SK-N-SH treated with all-trans-retinoic acid at 6 μM for 48 hours (cell line): ENCODE results near the gene SLC44A5.
"Not testable (repeated sequence)": the region's sequence is repeated elsewhere in the genome, so short reads cannot be mapped to it uniquely, and the experiment has no call there.

ENCODE experiments used
- ATAC-seq: fragments of 200-7000 bp; cut with Tn5 transposase; 3 replicates; pipeline ENCODE4 v1.9.1; 2020; ENCODE audit warnings: mild to moderate bottlenecking, moderate library complexity
- ARNTL ChIP-seq: fragments of 450-650 bp; formaldehyde crosslinking; IDR thresholded peaks from 2 replicates; pipeline ENCODE4 v1.5.0; 2020; ENCODE audit warnings: low read depth, mild to moderate bottlenecking, moderate library complexity, borderline replicate concordance
- BACH2 ChIP-seq: fragments of 250-450 bp; sonication (Bioruptor Pico); IDR thresholded peaks from 2 replicates; pipeline ENCODE4 v1.9.0; 2021; ENCODE audit warnings: mild to moderate bottlenecking, borderline replicate concordance
- CSDC2 ChIP-seq: fragments of 250-450 bp; sonication (Bioruptor Pico); IDR thresholded peaks from 2 replicates; pipeline ENCODE4 v1.5.0; 2020; ENCODE audit warnings: mild to moderate bottlenecking, moderate library complexity
- ESRRG ChIP-seq: fragments of 250-450 bp; sonication (Bioruptor Pico); IDR thresholded peaks from 2 replicates; pipeline ENCODE4 v1.6.1; 2021; ENCODE audit warnings: mild to moderate bottlenecking
- GLIS3 ChIP-seq: fragments of 250-450 bp; sonication (Bioruptor Pico); IDR thresholded peaks from 2 replicates; pipeline ENCODE4 v1.5.0; 2020; ENCODE audit warnings: mild to moderate bottlenecking, moderate library complexity
- ISL1 ChIP-seq: fragments of 250-450 bp; sonication (Bioruptor Pico); IDR thresholded peaks from 2 replicates; pipeline ENCODE4 v2.1.2; 2022; ENCODE audit warnings: mild to moderate bottlenecking, moderate library complexity
- OSR1 ChIP-seq: fragments of 250-450 bp; sonication (Bioruptor Pico); IDR thresholded peaks from 2 replicates; pipeline ENCODE4 v1.8.0; 2022; ENCODE audit warnings: moderate library complexity, mild to moderate bottlenecking, inconsistent platforms
- PPARA ChIP-seq: fragments of 250-450 bp; sonication (Bioruptor Pico); IDR thresholded peaks from 2 replicates; pipeline ENCODE4 v1.5.0; 2020; ENCODE audit warnings: mild to moderate bottlenecking, borderline replicate concordance
- RARB ChIP-seq: fragments of 250-450 bp; sonication (Bioruptor Pico); IDR thresholded peaks from 2 replicates; pipeline ENCODE4 v1.8.0; 2021; ENCODE audit warnings: mild to moderate bottlenecking, moderate library complexity
- SNAI2 ChIP-seq: fragments of 250-450 bp; sonication (Bioruptor Pico); IDR thresholded peaks from 2 replicates; pipeline ENCODE4 v1.5.0; 2020; ENCODE audit warnings: mild to moderate bottlenecking, moderate library complexity
- TCF4 ChIP-seq: fragments of 250-450 bp; sonication (Bioruptor Pico); IDR thresholded peaks from 2 replicates; pipeline ENCODE4 v1.8.0; 2021; ENCODE audit warnings: mild to moderate bottlenecking, moderate library complexity, borderline replicate concordance
- TOX ChIP-seq: fragments of 250-450 bp; sonication (Bioruptor Pico); IDR thresholded peaks from 2 replicates; pipeline ENCODE4 v1.8.0; 2021; ENCODE audit warnings: mild to moderate bottlenecking, moderate library complexity, borderline replicate concordance
- ZC3H10 ChIP-seq: fragments of 250-450 bp; sonication (Bioruptor Pico); IDR thresholded peaks from 2 replicates; pipeline ENCODE4 v1.5.1; 2021; ENCODE audit warnings: mild to moderate bottlenecking, moderate library complexity
- ZFP3 ChIP-seq: fragments of 250-450 bp; sonication (Bioruptor Pico); IDR thresholded peaks from 2 replicates; pipeline ENCODE4 v1.5.0; 2020; ENCODE audit warnings: mild to moderate bottlenecking, moderate library complexity
- ZFP30 ChIP-seq: fragments of 450-650 bp; formaldehyde crosslinking; IDR thresholded peaks from 2 replicates; pipeline ENCODE4 v1.5.0; 2022; ENCODE audit warnings: mild to moderate bottlenecking, moderate library complexity
- ZNF565 ChIP-seq: fragments of 450-650 bp; formaldehyde crosslinking; conservative IDR thresholded peaks from 2 replicates; pipeline ENCODE4 v1.5.0; 2020; ENCODE audit warnings: low read depth, mild to moderate bottlenecking, moderate library complexity
- ZNF70 ChIP-seq: fragments of 450-650 bp; formaldehyde crosslinking; IDR thresholded peaks from 2 replicates; pipeline ENCODE4 v1.5.0; 2020; ENCODE audit warnings: mild to moderate bottlenecking, moderate library complexity
- ZNF8 ChIP-seq: fragments of 450-650 bp; formaldehyde crosslinking; IDR thresholded peaks from 2 replicates; pipeline ENCODE4 v1.5.0; 2020; ENCODE audit warnings: mild to moderate bottlenecking, moderate library complexity
- TF ChIP-seq, protein P1 (sequence below): fragments of 250-450 bp; sonication (Bioruptor Pico); IDR thresholded peaks from 2 replicates; pipeline ENCODE4 v1.5.0; 2020; ENCODE audit warnings: mild to moderate bottlenecking, moderate library complexity
- TF ChIP-seq, protein P2 (sequence below): fragments of 250-450 bp; sonication (Bioruptor Pico); IDR thresholded peaks from 2 replicates; pipeline ENCODE4 v1.5.1; 2021; ENCODE audit warnings: mild to moderate bottlenecking, moderate library complexity
- TF ChIP-seq, protein P3 (sequence below): fragments of 250-450 bp; sonication (Bioruptor Pico); IDR thresholded peaks from 2 replicates; pipeline ENCODE4 v1.8.0; 2020; ENCODE audit warnings: mild to moderate bottlenecking, moderate library complexity, borderline replicate concordance
- TF ChIP-seq, protein P4 (sequence below): fragments of 250-450 bp; sonication (Bioruptor Pico); IDR thresholded peaks from 2 replicates; pipeline ENCODE4 v1.8.0; 2021; ENCODE audit warnings: low read depth, mild to moderate bottlenecking, moderate library complexity, borderline replicate concordance

Gene SLC44A5

DNA sequence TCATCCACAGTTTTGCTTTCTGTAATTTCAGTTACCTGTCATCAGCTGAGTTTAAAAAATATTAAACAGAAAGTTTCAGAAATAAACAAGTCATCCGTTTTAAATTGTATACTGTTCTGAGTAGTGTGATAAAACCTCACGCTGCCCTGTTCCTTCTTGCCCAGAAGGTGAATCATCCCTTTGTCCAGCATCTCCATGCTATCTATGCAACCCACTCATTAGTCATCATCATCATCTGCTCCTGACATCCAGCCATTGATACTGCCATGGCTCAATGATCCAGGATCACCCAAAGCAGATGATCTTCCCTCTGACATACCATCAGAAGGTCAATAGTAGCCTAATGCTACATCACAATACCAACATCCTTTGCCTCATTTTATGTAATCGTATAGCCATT lies 198.3 kb downstream of the SLC44A5 start:
- TF ChIP-seq ZNF8 (CRISPR knock-in tag) = no peak
- no peak for TF ChIP-seq RARB
- TF ChIP-seq, protein P1, sequence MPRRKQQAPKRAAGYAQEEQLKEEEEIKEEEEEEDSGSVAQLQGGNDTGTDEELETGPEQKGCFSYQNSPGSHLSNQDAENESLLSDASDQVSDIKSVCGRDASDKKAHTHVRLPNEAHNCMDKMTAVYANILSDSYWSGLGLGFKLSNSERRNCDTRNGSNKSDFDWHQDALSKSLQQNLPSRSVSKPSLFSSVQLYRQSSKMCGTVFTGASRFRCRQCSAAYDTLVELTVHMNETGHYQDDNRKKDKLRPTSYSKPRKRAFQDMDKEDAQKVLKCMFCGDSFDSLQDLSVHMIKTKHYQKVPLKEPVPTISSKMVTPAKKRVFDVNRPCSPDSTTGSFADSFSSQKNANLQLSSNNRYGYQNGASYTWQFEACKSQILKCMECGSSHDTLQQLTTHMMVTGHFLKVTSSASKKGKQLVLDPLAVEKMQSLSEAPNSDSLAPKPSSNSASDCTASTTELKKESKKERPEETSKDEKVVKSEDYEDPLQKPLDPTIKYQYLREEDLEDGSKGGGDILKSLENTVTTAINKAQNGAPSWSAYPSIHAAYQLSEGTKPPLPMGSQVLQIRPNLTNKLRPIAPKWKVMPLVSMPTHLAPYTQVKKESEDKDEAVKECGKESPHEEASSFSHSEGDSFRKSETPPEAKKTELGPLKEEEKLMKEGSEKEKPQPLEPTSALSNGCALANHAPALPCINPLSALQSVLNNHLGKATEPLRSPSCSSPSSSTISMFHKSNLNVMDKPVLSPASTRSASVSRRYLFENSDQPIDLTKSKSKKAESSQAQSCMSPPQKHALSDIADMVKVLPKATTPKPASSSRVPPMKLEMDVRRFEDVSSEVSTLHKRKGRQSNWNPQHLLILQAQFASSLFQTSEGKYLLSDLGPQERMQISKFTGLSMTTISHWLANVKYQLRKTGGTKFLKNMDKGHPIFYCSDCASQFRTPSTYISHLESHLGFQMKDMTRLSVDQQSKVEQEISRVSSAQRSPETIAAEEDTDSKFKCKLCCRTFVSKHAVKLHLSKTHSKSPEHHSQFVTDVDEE (CRISPR knock-in tag) = no peak
- TF ChIP-seq OSR1 (CRISPR knock-in tag) = no peak
- no peak for TF ChIP-seq BACH2 (CRISPR knock-in tag)
- no peak for TF ChIP-seq TCF4 (CRISPR knock-in tag)
- no peak for TF ChIP-seq SNAI2 (CRISPR knock-in tag)
- TF ChIP-seq, protein P2, sequence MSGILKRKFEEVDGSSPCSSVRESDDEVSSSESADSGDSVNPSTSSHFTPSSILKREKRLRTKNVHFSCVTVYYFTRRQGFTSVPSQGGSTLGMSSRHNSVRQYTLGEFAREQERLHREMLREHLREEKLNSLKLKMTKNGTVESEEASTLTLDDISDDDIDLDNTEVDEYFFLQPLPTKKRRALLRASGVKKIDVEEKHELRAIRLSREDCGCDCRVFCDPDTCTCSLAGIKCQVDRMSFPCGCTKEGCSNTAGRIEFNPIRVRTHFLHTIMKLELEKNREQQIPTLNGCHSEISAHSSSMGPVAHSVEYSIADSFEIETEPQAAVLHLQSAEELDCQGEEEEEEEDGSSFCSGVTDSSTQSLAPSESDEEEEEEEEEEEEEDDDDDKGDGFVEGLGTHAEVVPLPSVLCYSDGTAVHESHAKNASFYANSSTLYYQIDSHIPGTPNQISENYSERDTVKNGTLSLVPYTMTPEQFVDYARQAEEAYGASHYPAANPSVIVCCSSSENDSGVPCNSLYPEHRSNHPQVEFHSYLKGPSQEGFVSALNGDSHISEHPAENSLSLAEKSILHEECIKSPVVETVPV (CRISPR knock-in tag) = no peak
- TF ChIP-seq CSDC2 (CRISPR knock-in tag) = no peak
- TF ChIP-seq ZFP3 (CRISPR knock-in tag) = no peak
- TF ChIP-seq, protein P3, sequence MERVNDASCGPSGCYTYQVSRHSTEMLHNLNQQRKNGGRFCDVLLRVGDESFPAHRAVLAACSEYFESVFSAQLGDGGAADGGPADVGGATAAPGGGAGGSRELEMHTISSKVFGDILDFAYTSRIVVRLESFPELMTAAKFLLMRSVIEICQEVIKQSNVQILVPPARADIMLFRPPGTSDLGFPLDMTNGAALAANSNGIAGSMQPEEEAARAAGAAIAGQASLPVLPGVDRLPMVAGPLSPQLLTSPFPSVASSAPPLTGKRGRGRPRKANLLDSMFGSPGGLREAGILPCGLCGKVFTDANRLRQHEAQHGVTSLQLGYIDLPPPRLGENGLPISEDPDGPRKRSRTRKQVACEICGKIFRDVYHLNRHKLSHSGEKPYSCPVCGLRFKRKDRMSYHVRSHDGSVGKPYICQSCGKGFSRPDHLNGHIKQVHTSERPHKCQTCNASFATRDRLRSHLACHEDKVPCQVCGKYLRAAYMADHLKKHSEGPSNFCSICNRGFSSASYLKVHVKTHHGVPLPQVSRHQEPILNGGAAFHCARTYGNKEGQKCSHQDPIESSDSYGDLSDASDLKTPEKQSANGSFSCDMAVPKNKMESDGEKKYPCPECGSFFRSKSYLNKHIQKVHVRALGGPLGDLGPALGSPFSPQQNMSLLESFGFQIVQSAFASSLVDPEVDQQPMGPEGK = no peak
- TF ChIP-seq PPARA (CRISPR knock-in tag) = no peak
- TF ChIP-seq ESRRG (CRISPR knock-in tag) = no peak
- TF ChIP-seq ZFP30 (CRISPR knock-in tag) = no peak
- TF ChIP-seq GLIS3 (CRISPR knock-in tag) = no peak
- no peak for TF ChIP-seq ZC3H10 (CRISPR knock-in tag)
- no peak for TF ChIP-seq ZNF565 (CRISPR knock-in tag)
- TF ChIP-seq TOX (CRISPR knock-in tag) = no peak
- TF ChIP-seq ISL1 = no peak
- TF ChIP-seq ZNF70 (CRISPR knock-in tag) = no peak
- peak; percentile 59; the same call in 2 of the 3 replicates for ATAC-seq

DNA sequence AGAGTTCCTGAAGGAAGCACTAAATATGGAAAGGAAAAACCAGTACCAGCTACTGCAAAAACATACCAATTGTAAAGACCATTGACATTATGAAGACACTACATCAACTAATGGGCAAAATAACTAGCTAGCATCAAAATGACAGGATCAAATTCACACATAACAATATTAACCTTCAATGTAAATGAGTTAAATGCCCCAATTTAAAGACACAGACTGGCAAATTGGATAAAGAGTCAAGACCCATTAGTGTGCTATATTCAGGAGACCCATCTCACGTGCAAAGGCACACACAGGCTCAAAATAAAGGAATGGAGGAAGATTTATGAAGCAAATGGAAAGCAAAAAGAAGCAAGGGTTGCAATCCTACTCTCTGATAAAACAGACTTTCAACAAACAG lies 206.2 kb downstream of the SLC44A5 start:
- ATAC-seq = not testable (repeated sequence)

DNA sequence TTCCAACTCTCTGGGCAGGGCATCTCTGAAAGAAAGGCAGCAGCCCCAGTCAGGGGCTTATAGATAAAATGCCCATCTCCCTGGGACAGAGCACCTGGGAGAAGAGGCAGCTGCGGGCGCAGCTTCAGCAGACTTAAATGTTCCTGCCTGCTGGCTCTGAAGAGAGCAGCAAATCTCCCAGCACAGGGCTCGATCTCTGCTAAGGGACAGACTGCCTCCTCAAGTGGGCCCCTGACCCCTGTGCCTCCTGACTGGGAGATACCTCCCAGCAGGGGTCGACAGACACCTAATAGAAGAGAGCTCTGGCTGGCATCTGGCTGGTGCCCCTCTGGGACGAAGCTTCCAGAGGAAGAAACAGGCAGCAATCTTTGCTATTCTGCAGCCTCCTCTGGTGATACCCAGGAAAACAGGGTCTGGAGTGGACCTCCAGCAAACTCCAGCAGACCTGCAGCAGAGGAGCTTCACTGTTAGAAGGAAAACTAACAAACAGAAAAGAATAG lies 207.7 kb downstream of the SLC44A5 start:
- not testable (repeated sequence) for ATAC-seq

DNA sequence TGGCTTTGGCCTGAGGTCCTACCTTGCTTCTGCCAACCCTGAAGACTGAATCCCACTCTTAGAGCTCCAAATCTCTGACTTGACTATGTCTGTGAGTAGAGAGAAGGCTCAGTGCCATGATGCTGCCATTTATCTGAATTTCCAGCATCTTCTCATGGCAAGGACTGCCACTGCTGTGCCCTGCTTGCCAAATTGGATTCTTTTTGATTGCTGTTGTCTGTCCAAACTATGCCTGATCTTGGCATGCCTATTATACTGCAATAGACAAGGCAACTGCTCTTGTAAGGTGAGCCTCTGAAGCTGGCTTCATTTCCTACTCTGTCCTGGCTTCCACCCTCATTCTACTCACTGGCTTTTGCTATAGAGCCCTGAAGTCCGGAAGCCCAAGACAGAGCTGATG lies 210.2 kb downstream of the SLC44A5 start:
- TF ChIP-seq ARNTL (CRISPR knock-in tag) (no peak), SNAI2 (CRISPR knock-in tag) (no peak), RARB (no peak), ZFP3 (CRISPR knock-in tag) (no peak), BACH2 (CRISPR knock-in tag) (no peak), ZNF70 (CRISPR knock-in tag) (no peak), OSR1 (CRISPR knock-in tag) (no peak), ISL1 (no peak), ZC3H10 (CRISPR knock-in tag) (no peak), ESRRG (CRISPR knock-in tag) (no peak), ZFP30 (CRISPR knock-in tag) (no peak), ZNF565 (CRISPR knock-in tag) (no peak), TOX (CRISPR knock-in tag) (no peak)
- TF ChIP-seq, protein P4, sequence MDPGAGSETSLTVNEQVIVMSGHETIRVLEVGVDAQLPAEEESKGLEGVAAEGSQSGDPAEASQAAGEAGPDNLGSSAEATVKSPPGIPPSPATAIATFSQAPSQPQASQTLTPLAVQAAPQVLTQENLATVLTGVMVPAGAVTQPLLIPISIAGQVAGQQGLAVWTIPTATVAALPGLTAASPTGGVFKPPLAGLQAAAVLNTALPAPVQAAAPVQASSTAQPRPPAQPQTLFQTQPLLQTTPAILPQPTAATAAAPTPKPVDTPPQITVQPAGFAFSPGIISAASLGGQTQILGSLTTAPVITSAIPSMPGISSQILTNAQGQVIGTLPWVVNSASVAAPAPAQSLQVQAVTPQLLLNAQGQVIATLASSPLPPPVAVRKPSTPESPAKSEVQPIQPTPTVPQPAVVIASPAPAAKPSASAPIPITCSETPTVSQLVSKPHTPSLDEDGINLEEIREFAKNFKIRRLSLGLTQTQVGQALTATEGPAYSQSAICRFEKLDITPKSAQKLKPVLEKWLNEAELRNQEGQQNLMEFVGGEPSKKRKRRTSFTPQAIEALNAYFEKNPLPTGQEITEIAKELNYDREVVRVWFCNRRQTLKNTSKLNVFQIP (CRISPR knock-in tag) = no peak
- TF ChIP-seq, protein P3 = no peak
- TF ChIP-seq, protein P1 (CRISPR knock-in tag) = no peak
- ATAC-seq = no peak
